KOPT-K1 (cell line): ENCODE measurements around the gene TNFSF8.

Experiments used
- H3K27ac ChIP-seq: fragments of 200-600 bp; sonication (generic); 2 replicates; pipeline ENCODE4 v1.5.1; 2016; ENCODE audit warnings: antibody characterized with exemption, mild to moderate bottlenecking, low read depth, low read length; ENCODE audit not compliant: poor library complexity, severe bottlenecking
- H3K36me3 ChIP-seq: fragments of 200-600 bp; sonication (generic); 2 replicates; pipeline ENCODE4 v1.5.1; 2017; ENCODE audit warnings: antibody characterized with exemption, mild to moderate bottlenecking, low read length, moderate library complexity; ENCODE audit not compliant: insufficient read depth
- H3K9me3 ChIP-seq: fragments of 200-600 bp; sonication (generic); 2 replicates; pipeline ENCODE4 v1.5.1; 2017; ENCODE audit warnings: antibody characterized with exemption, low read length, mild to moderate bottlenecking; ENCODE audit not compliant: insufficient read depth, poor library complexity, severe bottlenecking

The TNFSF8 gene

GRCh38 chr9:114921171-114921570 is 9.2 kb downstream of the TNFSF8 start:
- H3K36me3 ChIP-seq: no peaks in the 10 kb centered on the region
- no peak overlapping the region for H3K27ac ChIP-seq
- no peaks in the 10 kb centered on the region for H3K9me3 ChIP-seq

GRCh38 chr9:114919611-114920010 is 10.8 kb downstream of the TNFSF8 start:
- no peaks in the 10 kb centered on the region for H3K9me3 ChIP-seq
- H3K27ac ChIP-seq: no peak overlapping the region
- H3K36me3 ChIP-seq: no peaks in the 10 kb centered on the region

- Histone ChIP-seq H3K27ac (no peak overlapping the region), H3K9me3 (no peaks in the 10 kb centered on the region), H3K36me3 (no peaks in the 10 kb centered on the region)
Observed at GRCh38 chr9:114916481-114916880, 13.9 kb downstream of the TNFSF8 start.

DNA sequence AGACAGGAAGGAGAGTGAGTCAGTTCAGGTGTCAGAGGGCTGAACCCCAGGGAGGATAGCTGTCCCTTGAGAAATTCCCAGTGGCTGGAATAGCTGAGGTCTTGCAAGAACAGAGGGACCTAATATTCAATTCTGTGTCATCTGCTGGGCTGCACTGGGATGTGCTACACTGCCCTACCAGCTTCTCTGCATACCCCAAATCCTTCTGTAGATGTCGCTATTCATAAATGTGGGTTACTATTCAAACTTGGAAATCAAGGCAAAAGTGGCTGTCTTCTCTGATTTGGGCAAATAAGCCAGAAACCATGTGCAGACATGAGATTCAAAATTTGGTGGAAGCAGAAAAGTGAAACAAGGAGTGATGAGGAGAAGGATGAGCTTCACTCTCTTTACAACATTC is 16.3 kb downstream of the TNFSF8 start:
- Histone ChIP-seq H3K27ac (no peak overlapping the region), H3K36me3 (no peaks in the 10 kb centered on the region)

DNA sequence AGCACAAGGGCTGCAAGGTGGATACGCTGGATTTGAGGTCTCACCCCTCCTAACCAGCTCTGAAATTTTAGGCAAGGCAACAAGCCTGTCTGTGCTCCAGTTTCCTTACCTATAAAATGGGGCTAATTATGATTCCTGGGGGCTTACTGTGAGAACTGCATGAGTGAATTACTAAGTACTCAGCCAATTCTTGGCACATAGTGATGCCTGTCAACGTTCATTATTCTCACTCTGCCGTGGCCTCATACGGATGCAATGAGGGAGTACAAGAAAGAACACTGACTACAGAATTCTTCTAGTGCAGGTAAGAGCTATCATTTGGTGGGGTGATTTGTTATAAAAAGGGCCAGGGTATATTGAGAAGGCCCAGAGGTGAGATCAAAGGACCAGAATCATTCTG is 16.7 kb downstream of the TNFSF8 start:
- H3K36me3 ChIP-seq: no peaks in the 10 kb centered on the region
- no peak overlapping the region for H3K27ac ChIP-seq
- no peaks in the 10 kb centered on the region for H3K9me3 ChIP-seq

More for the DNA sequence above, 16.3 kb downstream of the TNFSF8 start:
- H3K9me3 ChIP-seq: no peaks in the 10 kb centered on the region

GRCh38 chr9:114913217-114913616 is 17.2 kb downstream of the TNFSF8 start:
- no peaks in the 10 kb centered on the region for H3K9me3 ChIP-seq
- H3K36me3 ChIP-seq: no peaks in the 10 kb centered on the region
- H3K27ac ChIP-seq: no peak overlapping the region

- Histone ChIP-seq H3K36me3 (no peaks in the 10 kb centered on the region), H3K9me3 (no peaks in the 10 kb centered on the region), H3K27ac (no peak overlapping the region)
Observed at GRCh38 chr9:114911167-114911821, 19.1 kb downstream of the TNFSF8 start.

DNA sequence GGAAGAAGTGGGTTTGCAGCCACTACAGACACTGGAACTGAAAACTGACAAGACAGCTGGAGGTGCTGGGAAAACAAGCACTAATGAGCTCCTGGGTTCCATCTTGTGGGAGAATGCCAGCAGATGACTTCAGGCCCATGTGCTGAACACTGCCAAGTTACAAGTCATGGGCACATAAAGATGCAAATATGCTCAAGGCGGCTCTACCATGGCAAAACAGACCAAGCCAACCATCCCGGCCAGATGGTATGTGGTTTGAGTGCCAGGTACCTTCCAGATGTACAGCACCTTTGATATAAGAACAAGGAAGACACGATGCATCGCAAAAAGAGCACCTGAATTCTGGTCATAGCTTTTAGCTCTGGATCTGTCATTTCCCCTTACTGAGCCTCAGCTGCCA is 19.9 kb downstream of the TNFSF8 start:
- Histone ChIP-seq H3K9me3 (no peaks in the 10 kb centered on the region), H3K36me3 (no peaks in the 10 kb centered on the region), H3K27ac (no peak overlapping the region)

DNA sequence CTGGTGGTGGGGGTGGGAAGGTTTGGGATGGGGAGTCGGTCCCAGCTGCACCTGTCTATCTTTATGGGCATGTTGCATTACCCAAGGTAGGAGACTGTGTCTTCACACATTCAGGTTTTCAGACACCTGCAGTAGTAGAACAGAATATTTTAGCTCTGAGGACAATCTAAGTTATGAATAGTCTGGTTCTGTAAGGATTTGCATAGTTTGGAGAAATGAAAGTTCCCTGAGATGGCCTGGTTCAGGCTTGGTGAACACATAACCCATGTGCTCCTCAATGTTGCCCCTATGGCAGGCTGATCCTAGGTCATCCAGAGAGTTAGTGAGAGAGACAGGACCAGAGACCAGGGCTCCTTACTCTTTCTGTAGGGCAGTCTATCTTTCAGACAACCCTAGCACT is 20.7 kb downstream of the TNFSF8 start:
- Histone ChIP-seq H3K9me3 (no peaks in the 10 kb centered on the region), H3K36me3 (no peaks in the 10 kb centered on the region), H3K27ac (no peak overlapping the region)

DNA sequence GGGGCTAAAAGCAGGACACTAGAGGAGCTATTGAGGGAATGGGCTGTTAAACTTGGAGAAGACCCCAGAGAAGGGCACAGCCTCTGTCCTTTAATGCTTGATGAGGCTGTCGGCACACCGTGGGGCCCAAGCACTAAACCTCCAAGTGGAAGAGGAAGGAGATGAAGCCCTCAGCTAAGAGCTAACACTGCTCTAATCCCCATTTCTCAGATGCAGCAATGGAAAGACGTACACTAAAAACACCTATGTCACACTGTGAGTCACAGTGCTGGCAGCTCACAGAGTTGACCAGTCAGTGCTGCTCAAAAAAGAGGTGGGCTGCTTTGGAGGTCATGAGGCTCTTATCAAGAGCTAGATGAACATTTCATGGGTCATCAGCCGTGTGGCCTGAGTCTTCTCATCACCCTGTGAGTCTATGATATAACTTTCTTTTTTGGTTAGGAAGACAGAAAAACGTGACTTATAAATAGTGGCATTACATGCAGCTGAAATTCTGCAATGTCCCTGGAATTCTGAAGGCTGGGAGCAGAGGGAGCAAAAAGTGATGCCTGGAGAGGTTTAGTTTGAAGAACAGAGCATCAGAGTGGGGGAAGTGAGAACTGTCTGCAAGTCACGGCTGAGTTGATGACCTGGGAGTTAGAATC is 21.5 kb downstream of the TNFSF8 start:
- H3K36me3 ChIP-seq: 0 out of 2 replicates have a peak, but pooled peaks cover 1% of the 10 kb centered on the region
- peak overlapping the region; percentile 15 for H3K27ac ChIP-seq
- no peaks in the 10 kb centered on the region for H3K9me3 ChIP-seq

GRCh38 chr9:114908104-114908622 is 22.2 kb downstream of the TNFSF8 start:
- Histone ChIP-seq H3K9me3 (no peaks in the 10 kb centered on the region), H3K27ac (peak overlapping the region; percentile 20), H3K36me3 (0 out of 2 replicates have a peak, but pooled peaks cover 9% of the 10 kb centered on the region)

- Histone ChIP-seq H3K36me3 (0 out of 2 replicates have a peak, but pooled peaks cover 11% of the 10 kb centered on the region), H3K27ac (peak overlapping the region; percentile 20)
Observed at GRCh38 chr9:114906922-114907571, 23.3 kb downstream of the TNFSF8 start.

DNA sequence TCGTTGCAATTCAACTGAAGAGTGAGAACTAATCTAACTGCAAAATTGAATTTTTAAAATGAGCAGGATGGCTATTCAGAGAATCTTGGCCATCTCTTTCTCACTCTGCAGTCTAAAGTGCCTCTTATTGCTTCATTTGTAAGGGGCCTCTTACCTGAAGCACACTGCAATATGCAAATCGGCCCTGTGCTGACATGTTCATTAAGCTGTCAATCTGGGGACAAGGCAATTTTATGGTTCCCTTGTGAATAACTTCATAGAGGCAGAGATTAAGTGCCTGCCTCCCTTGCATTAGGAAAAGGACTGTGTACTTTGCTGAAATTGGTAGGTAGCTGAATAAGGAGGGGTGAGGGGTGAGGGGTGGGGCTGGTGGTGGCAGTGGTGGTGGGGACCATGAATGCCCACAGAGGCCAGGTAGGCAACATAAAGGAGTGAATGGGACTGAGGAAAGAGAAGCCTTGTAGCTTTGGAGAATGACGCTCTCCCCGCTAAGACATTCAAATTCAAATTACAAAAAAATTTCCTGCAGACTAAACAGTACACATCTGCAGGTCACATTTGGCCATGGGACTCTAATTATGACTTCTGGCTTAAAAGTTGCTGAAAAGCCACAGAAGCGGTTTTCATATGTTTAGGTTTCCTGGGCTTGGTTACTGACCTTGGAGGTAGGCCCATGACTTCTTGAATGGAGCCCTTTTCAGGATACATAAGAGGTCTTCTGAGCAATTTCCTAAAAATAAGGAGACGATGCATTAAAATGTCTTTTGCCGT is 25.0 kb downstream of the TNFSF8 start:
- Histone ChIP-seq H3K9me3 (no peaks in the 10 kb centered on the region), H3K27ac (no peak overlapping the region), H3K36me3 (0 out of 2 replicates have a peak, but pooled peaks cover 11% of the 10 kb centered on the region)

More at GRCh38 chr9:114906922-114907571, 23.3 kb downstream of the TNFSF8 start:
- H3K9me3 ChIP-seq: no peaks in the 10 kb centered on the region

GRCh38 chr9:114902786-114903524 is 27.4 kb downstream of the TNFSF8 start:
- H3K9me3 ChIP-seq: no peaks in the 10 kb centered on the region
- H3K36me3 ChIP-seq: 0 out of 2 replicates have a peak, but pooled peaks cover 11% of the 10 kb centered on the region
- no peak overlapping the region for H3K27ac ChIP-seq
